NT2/D1 (cell line): ENCODE measurements around the gene MMP19.

Experiments used
- SUZ12 ChIP-seq: IDR thresholded peaks from 2 replicates; pipeline ENCODE4 v1.6.1; 2011; ENCODE audit not compliant: insufficient read length, insufficient read depth; ENCODE audit errors: extremely low read depth
- YY1 ChIP-seq: IDR thresholded peaks from 2 replicates; pipeline ENCODE4 v1.6.1; 2011; ENCODE audit not compliant: insufficient read length, insufficient read depth

DNA sequence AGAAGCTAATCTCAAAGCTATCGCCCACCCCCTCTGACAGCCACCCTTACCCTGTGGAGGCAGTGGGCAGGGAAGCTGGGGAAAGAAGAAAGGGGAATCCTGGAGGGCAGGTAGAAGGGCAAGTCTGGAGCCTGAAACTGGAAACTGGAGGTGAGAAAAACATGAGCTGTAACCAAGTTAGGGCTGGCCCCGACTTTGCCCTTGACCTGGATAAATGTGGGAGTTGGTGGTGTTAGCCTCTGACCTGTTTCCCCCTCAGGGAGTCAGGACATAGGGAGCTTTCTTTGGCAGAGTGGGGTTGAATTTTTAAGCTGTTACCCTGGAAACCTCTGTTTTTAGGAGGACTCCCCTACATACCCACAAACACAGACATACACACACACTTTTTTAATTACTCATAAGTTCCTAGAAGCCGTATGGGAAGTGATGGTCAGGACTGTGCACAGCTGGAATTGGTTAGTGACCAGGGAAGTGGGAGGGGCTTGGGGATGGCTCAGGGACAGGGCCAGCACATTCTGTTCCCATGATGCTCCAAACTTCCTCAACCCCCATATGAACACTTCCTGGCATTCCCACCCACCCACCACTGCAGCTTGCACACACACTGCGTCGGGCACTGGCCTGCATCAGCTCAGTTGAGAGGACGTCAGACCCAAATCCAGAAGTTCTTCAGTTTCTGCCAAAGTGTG lies 5.0 kb upstream of the MMP19 start:
- no peak for TF ChIP-seq SUZ12
- TF ChIP-seq YY1: no peak
